PC-3 (cell line): ENCODE results near the gene C1GALT1. TPM values are rescaled to one million over a fixed set of nuclear protein-coding genes. Genes with fewer than 3 reads are reported as not detected.
"Not testable (repeated sequence)": the region's sequence is repeated elsewhere in the genome, so short reads cannot be mapped to it uniquely, and the experiment has no call there.

ENCODE experiments used
- ATAC-seq: fragments of 200-7000 bp; cut with Tn5 transposase; 2 replicates; pipeline ENCODE4 v1.9.1; 2020; ENCODE audit warnings: mild to moderate bottlenecking, moderate library complexity
- BruUV-seq: library from RNA; stranded (reverse); fragments of 400-500 nt; replicated peaks from 2 replicates; lab custom pipeline; 2021; lab: Mats Ljungman, UMichigan
- CTCF ChIA-PET: fragments of 300-600 bp; sonication (Branson Sonifier 250); formaldehyde crosslinking; loops from one replicate; lab custom pipeline; 2022; ENCODE audit warnings: antibody characterized with exemption; lab: Charles Lee
- POLR2A ChIA-PET: fragments of 300-600 bp; sonication (Branson Sonifier 250); formaldehyde crosslinking; loops from one replicate; lab custom pipeline; 2022; ENCODE audit warnings: antibody characterized with exemption; ENCODE audit not compliant: unreplicated experiment; lab: Charles Lee
- DNase-seq: peaks from one replicate; pipeline ENCODE4 v3.0.0-alpha.2; 2015
- H2AFZ ChIP-seq: fragments of 300-600 bp; sonication (generic); 2 replicates; pipeline ENCODE4 v1.6.0; 2016; ENCODE audit warnings: antibody characterized with exemption, low read length
- H3F3A ChIP-seq: fragments of 300-600 bp; sonication (generic); one replicate; pipeline ENCODE4 v1.6.0; 2017; ENCODE audit warnings: antibody characterized with exemption, low read length, control low read depth, mild to moderate bottlenecking; ENCODE audit not compliant: unreplicated experiment
- H3K27ac ChIP-seq: fragments of 300-600 bp; sonication (generic); 2 replicates; pipeline ENCODE4 v1.5.1; 2016; ENCODE audit warnings: mild to moderate bottlenecking, low read length
- H3K27me3 ChIP-seq: fragments of 300-600 bp; sonication (generic); 2 replicates; pipeline ENCODE4 v1.6.1; 2016; ENCODE audit warnings: low read length, mixed read lengths
- H3K36me3 ChIP-seq: fragments of 300-600 bp; sonication (generic); 2 replicates; pipeline ENCODE4 v1.6.1; 2016; ENCODE audit warnings: low read depth, mixed run types, low read length, mixed read lengths
- H3K4me1 ChIP-seq: fragments of 300-600 bp; sonication (generic); 2 replicates; pipeline ENCODE4 v1.5.1; 2016; ENCODE audit warnings: low read length; ENCODE audit not compliant: insufficient read depth
- H3K4me2 ChIP-seq: fragments of 300-600 bp; sonication (generic); 2 replicates; pipeline ENCODE4 v1.6.0; 2016; ENCODE audit warnings: low read length
- H3K4me3 ChIP-seq: fragments of 300-600 bp; sonication (generic); 2 replicates; pipeline ENCODE4 v1.5.1; 2016; ENCODE audit warnings: mild to moderate bottlenecking, low read length, mixed read lengths
- H3K79me2 ChIP-seq: fragments of 300-600 bp; sonication (generic); 2 replicates; pipeline ENCODE4 v1.6.1; 2017; ENCODE audit warnings: low read length, mixed read lengths
- H3K9ac ChIP-seq: fragments of 300-600 bp; sonication (generic); 2 replicates; pipeline ENCODE4 v1.6.0; 2016; ENCODE audit warnings: mild to moderate bottlenecking, low read length
- H3K9me2 ChIP-seq: fragments of 300-600 bp; sonication (generic); replicated peaks from 2 replicates; pipeline ENCODE4 v1.6.1; 2016; ENCODE audit warnings: mixed run types, low read length, mixed read lengths
- H3K9me3 ChIP-seq: fragments of 300-600 bp; sonication (generic); 2 replicates; pipeline ENCODE4 v1.6.1; 2016; ENCODE audit warnings: low read length, mixed read lengths
- H4K20me1 ChIP-seq: fragments of 300-600 bp; sonication (generic); 2 replicates; pipeline ENCODE4 v1.6.1; 2016; ENCODE audit warnings: low read length, mixed read lengths
- EZH2 ChIP-seq: fragments of 300-600 bp; sonication (generic); IDR thresholded peaks from one replicate; pipeline ENCODE4 v1.6.1; 2017; ENCODE audit warnings: antibody characterized with exemption, mild to moderate bottlenecking, low read length; ENCODE audit not compliant: unreplicated experiment
- EZH2phosphoT487 ChIP-seq: fragments of 300-600 bp; sonication (generic); IDR thresholded peaks from 2 replicates; pipeline ENCODE4 v1.6.1; 2018; ENCODE audit warnings: mild to moderate bottlenecking, antibody characterized with exemption, low read length, borderline replicate concordance
- intact Hi-C: fragments of 100-400 bp; cut with micrococcal nuclease; formaldehyde crosslinking; loops from 2 replicates; pipeline ENCODE4 v1.9.0; 2023
- total RNA-seq: library from RNA; depleted of rRNA; stranded (reverse); fragments of >200 nt; gene quantifications from 2 replicates; pipeline ENCODE4 v1.2.3, GENCODE V29; 2014
- TF ChIP-seq, protein P1 (sequence below): fragments of 300-600 bp; sonication (generic); conservative IDR thresholded peaks from 2 replicates; pipeline ENCODE4 v1.5.1; 2017; ENCODE audit warnings: antibody characterized with exemption, low read depth, mild to moderate bottlenecking, low read length

Gene C1GALT1
- total RNA-seq, 1 experiment from 2014 or later = 32.3 TPM

GRCh38 chr7:7138897-7139296 is 43.4 kb upstream of the C1GALT1 start:
- H3K4me1 ChIP-seq = no peaks in the 10 kb centered on the region
- H4K20me1 ChIP-seq = no peaks in the 10 kb centered on the region
- TF ChIP-seq, protein P1, sequence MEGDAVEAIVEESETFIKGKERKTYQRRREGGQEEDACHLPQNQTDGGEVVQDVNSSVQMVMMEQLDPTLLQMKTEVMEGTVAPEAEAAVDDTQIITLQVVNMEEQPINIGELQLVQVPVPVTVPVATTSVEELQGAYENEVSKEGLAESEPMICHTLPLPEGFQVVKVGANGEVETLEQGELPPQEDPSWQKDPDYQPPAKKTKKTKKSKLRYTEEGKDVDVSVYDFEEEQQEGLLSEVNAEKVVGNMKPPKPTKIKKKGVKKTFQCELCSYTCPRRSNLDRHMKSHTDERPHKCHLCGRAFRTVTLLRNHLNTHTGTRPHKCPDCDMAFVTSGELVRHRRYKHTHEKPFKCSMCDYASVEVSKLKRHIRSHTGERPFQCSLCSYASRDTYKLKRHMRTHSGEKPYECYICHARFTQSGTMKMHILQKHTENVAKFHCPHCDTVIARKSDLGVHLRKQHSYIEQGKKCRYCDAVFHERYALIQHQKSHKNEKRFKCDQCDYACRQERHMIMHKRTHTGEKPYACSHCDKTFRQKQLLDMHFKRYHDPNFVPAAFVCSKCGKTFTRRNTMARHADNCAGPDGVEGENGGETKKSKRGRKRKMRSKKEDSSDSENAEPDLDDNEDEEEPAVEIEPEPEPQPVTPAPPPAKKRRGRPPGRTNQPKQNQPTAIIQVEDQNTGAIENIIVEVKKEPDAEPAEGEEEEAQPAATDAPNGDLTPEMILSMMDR = no peak
- no peak for TF ChIP-seq EZH2
- TF ChIP-seq EZH2phosphoT487 = no peak
- no peaks in the 10 kb centered on the region for H3K9me2 ChIP-seq
- H3K27ac ChIP-seq = no peak overlapping the region
- H3K9ac ChIP-seq = no peak overlapping the region
- ChIA-PET CTCF (no interaction called here), POLR2A (no interaction called here)
- no peak overlapping the region for H2AFZ ChIP-seq
- no peak overlapping the region for H3K4me3 ChIP-seq
- no peaks in the 10 kb centered on the region for H3K79me2 ChIP-seq
- no peaks in the 10 kb centered on the region for H3F3A ChIP-seq
- intact Hi-C loops = no loop called here
- DNase-seq = no peak
- no TSS peak for BruUV-seq
- H3K4me2 ChIP-seq = no peak overlapping the region
- no peaks in the 10 kb centered on the region for H3K36me3 ChIP-seq
- no peaks in the 10 kb centered on the region for H3K27me3 ChIP-seq
- no peaks in the 10 kb centered on the region for H3K9me3 ChIP-seq
- no peak for ATAC-seq

GRCh38 chr7:7143404-7143803 is 38.9 kb upstream of the C1GALT1 start:
- H4K20me1 ChIP-seq, H3K9ac ChIP-seq, H3K27me3 ChIP-seq, intact Hi-C loops, H3K4me1 ChIP-seq, ATAC-seq, H2AFZ ChIP-seq, H3K9me2 ChIP-seq, POLR2A ChIA-PET, CTCF ChIA-PET, DNase-seq, H3F3A ChIP-seq, H3K9me3 ChIP-seq, BruUV-seq, H3K79me2 ChIP-seq, H3K4me2 ChIP-seq, H3K36me3 ChIP-seq, H3K27ac ChIP-seq, H3K4me3 ChIP-seq: not testable (repeated sequence)

- H3K4me2 ChIP-seq, H3K4me1 ChIP-seq, POLR2A ChIA-PET, ATAC-seq, H3K9me2 ChIP-seq, H3K9me3 ChIP-seq, H3K9ac ChIP-seq, H3K27ac ChIP-seq, CTCF ChIA-PET, H2AFZ ChIP-seq, BruUV-seq, H3K36me3 ChIP-seq, H3K79me2 ChIP-seq, H3K27me3 ChIP-seq, H3F3A ChIP-seq, H4K20me1 ChIP-seq, intact Hi-C loops, DNase-seq, H3K4me3 ChIP-seq: not testable (repeated sequence)
Measured at GRCh38 chr7:7145151-7145550, 37.2 kb upstream of the C1GALT1 start.

- Histone ChIP-seq H2AFZ (no peak overlapping the region), H3K27me3 (no peaks in the 10 kb centered on the region), H3K9ac (no peak overlapping the region), H3K4me1 (no peaks in the 10 kb centered on the region), H3K79me2 (no peaks in the 10 kb centered on the region), H3K4me2 (no peak overlapping the region), H4K20me1 (no peaks in the 10 kb centered on the region), H3K9me3 (no peaks in the 10 kb centered on the region), H3K9me2 (no peaks in the 10 kb centered on the region), H3F3A (no peaks in the 10 kb centered on the region), H3K27ac (no peak overlapping the region), H3K4me3 (no peak overlapping the region), H3K36me3 (no peaks in the 10 kb centered on the region)
- POLR2A ChIA-PET = no interaction called here
- intact Hi-C loops = no loop called here
- CTCF ChIA-PET = no interaction called here
- BruUV-seq = no TSS peak
- ATAC-seq = no peak
- TF ChIP-seq EZH2phosphoT487 (no peak), EZH2 (no peak)
- TF ChIP-seq, protein P1 = no peak
- DNase-seq = no peak
Measured at GRCh38 chr7:7146837-7147236, 35.5 kb upstream of the C1GALT1 start.
